H1 (cell line): ENCODE data around the gene MUC5B. TPM values are rescaled to one million over a fixed set of nuclear protein-coding genes. Genes with fewer than 3 reads are reported as not detected.

ENCODE experiments used
- CEBPB ChIP-seq: IDR thresholded peaks from 2 replicates; pipeline ENCODE4 v1.6.1; 2012; ENCODE audit warnings: low read depth, low read length
- EZH2 ChIP-seq: fragments of 200-600 bp; sonication (generic); IDR thresholded peaks from 2 replicates; pipeline ENCODE4 v1.7.1; 2012; ENCODE audit warnings: low read depth, mild to moderate bottlenecking, moderate library complexity, low read length, inconsistent platforms; ENCODE audit not compliant: severe bottlenecking
- NRF1 ChIP-seq: IDR thresholded peaks from 2 replicates; pipeline ENCODE4 v1.6.1; 2011; ENCODE audit warnings: mild to moderate bottlenecking, low read depth, low read length, improper control_type of control experiment
- RNF2 ChIP-seq: fragments of 200-900, 300-1000 bp; sonication (generic); IDR thresholded peaks from 2 replicates; pipeline ENCODE4 v1.7.1; 2016; ENCODE audit warnings: borderline replicate concordance, low read depth, mild to moderate bottlenecking, antibody characterized with exemption, low read length; ENCODE audit not compliant: poor library complexity, severe bottlenecking; ENCODE audit errors: missing control alignments
- SP1 ChIP-seq: IDR thresholded peaks from 2 replicates; pipeline ENCODE4 v1.6.1; 2011; ENCODE audit warnings: low read depth, low read length
- TEAD4 ChIP-seq: IDR thresholded peaks from 2 replicates; pipeline ENCODE4 v1.6.1; 2012; ENCODE audit warnings: low read depth, low read length, inconsistent platforms, mixed read lengths
- polyA plus RNA-seq, 7 experiments: library from polyadenylated mRNA; depleted of rRNA in 3 of 7; stranded (reverse) in 5 of 7; unstranded in 2 of 7; fragments of >200 nt in 5 of 7; fragments of 200-250 nt in 2 of 7; gene quantifications; 1 replicate in 5 of 7; 2 replicates in 1 of 7; 4 replicates in 1 of 7; pipeline versions ENCODE4 v1.2.1 to v1.2.3, GENCODE V29; 2011 to 2013; ENCODE audit warnings: missing spikeins in 2 of 7, mixed read lengths in 2 of 7
- total RNA-seq: library from RNA; stranded (reverse); fragmentation: NEBNext Ultra II Directional; extraction: Animal tissue kit (Norgen Biotek cat#: 25700); gene quantifications from 2 replicates; pipeline ENCODE4 v1.2.1, GENCODE V29; 2021

MUC5B gene
- total and polyA plus RNA-seq, 2 of the 8 experiments (the other 6 are each of a cell fraction or from before 2014, with no cell fraction given): 0.02 to 0.03 TPM

DNA sequence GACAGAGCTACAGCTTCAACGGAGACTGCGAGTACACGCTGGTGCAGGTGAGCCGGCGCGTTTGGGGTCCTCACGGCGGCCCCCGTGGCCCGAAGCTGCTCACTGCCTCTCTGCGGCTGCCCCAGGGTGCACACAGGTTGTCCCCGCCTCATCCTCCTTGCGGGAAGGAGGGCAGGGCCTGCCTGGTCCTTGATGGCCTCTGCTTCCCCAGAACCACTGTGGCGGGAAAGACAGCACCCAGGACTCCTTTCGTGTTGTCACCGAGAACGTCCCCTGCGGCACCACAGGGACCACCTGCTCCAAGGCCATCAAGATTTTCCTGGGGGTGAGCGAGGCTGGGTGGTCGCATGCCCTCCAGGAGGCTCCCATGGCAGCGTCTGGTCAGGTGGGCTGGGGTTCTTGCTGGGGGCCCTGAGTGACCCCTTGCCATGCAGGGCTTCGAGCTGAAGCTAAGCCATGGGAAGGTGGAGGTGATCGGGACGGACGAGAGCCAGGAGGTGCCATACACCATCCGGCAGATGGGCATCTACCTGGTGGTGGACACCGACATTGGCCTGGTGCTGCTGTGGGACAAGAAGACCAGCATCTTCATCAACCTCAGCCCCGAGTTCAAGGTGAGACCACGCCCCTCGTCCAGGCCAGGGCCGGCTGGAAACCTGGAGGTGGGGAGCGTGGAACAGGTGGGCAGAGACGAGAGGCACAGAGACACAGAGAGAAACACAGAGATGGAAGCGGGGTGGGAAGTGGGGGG is 45.7 kb upstream of the MUC5B start (continued):
- TF ChIP-seq EZH2: no peak
- no peak for TF ChIP-seq TEAD4
- TF ChIP-seq NRF1: no peak
- TF ChIP-seq SP1: no peak
- TF ChIP-seq CEBPB: no peak
- no peak for TF ChIP-seq RNF2
